HFF-Myc (cell line): ENCODE results near the gene NAA60.

ENCODE experiments used
- DNase-seq: peaks from one replicate; pipeline ENCODE4 v3.0.0-alpha.2; 2011; ENCODE audit warnings: low read depth; ENCODE audit errors: extremely low read depth
- H3K4me3 ChIP-seq: replicated peaks from 2 replicates; pipeline ENCODE4 v1.5.1; 2011; ENCODE audit warnings: low read depth, mild to moderate bottlenecking, control low read depth, low read length
- TF ChIP-seq, protein P1 (sequence below): IDR thresholded peaks from 2 replicates; pipeline ENCODE4 v1.5.1; 2012; ENCODE audit warnings: mild to moderate bottlenecking, low read depth, low read length, control low read depth; ENCODE audit errors: missing control alignments

Gene NAA60

DNA sequence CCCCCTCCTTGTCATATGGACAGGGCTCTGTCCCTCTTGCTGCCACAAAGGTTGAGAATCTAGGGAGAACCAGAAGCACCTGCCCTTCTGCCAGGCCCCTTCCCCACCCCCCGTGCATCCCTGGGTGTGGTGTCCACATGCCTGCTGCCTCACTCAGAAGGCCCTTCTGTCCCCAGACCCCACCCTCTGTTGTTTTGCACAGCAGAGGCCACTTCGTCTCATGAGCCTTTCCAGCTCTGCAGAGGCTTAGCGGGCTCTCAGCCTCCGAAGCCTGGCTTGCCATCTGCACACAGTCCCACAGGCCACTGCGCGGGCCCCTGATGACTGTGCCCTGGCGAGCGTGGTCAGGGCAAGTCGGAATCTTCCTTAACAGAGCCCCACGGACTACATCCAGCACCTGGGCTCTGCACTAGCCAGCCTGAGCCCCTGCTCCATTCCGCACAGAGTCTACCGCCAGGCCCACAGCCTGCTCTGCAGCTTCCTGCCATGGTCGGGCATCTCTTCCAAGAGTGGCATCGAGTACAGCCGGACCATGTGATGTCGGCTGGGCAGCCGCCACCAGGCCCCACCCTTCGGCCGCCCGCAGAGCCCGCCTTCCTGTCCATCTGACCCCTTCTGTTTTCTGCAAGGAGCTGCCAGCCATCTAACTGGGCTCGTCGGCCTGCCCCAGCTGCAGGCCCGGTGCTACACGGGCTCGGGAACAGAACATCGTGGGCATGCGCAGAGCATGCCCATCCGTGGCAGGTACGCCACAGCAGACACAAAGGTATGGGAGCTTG, 41.0 kb downstream of the NAA60 start:
- TF ChIP-seq, protein P1, sequence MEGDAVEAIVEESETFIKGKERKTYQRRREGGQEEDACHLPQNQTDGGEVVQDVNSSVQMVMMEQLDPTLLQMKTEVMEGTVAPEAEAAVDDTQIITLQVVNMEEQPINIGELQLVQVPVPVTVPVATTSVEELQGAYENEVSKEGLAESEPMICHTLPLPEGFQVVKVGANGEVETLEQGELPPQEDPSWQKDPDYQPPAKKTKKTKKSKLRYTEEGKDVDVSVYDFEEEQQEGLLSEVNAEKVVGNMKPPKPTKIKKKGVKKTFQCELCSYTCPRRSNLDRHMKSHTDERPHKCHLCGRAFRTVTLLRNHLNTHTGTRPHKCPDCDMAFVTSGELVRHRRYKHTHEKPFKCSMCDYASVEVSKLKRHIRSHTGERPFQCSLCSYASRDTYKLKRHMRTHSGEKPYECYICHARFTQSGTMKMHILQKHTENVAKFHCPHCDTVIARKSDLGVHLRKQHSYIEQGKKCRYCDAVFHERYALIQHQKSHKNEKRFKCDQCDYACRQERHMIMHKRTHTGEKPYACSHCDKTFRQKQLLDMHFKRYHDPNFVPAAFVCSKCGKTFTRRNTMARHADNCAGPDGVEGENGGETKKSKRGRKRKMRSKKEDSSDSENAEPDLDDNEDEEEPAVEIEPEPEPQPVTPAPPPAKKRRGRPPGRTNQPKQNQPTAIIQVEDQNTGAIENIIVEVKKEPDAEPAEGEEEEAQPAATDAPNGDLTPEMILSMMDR, result no peak

DNA sequence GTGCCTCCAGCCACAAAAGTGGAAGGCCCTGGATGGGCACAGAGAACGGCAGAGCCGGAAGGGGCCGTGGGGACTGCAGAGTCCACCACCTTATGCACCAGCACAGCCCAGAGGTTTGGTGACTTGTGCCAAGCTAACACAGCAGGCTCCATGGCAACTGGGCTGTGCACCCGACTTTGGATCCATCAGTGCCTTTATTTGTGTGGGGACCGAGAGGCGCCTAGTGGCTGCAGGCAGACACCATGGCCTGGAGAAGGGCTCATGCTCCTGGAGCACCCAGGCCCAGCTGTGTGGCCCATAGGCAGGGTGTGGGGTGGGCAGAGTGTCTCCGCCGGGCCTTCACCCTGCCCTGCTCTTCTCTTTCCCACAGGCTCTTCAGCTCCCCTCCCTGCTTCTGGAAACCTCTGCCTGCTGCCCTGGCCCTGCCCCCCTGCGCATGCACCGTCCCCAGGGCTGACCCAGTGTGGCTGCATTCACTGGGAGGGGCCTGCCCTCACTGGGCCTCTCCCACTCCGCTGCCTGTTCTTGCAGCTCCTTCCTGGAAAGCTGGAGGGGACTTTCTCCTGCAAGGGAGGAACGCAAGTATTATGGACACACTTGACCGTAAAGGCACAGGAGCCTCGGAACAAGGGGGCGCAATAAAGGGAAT, 41.7 kb downstream of the NAA60 start:
- no peak for DNase-seq
- no peak overlapping the region for H3K4me3 ChIP-seq
- TF ChIP-seq, protein P1, result no peak

More for the DNA sequence above, 41.0 kb downstream of the NAA60 start:
- no peak for DNase-seq
- no peak overlapping the region for H3K4me3 ChIP-seq

DNA sequence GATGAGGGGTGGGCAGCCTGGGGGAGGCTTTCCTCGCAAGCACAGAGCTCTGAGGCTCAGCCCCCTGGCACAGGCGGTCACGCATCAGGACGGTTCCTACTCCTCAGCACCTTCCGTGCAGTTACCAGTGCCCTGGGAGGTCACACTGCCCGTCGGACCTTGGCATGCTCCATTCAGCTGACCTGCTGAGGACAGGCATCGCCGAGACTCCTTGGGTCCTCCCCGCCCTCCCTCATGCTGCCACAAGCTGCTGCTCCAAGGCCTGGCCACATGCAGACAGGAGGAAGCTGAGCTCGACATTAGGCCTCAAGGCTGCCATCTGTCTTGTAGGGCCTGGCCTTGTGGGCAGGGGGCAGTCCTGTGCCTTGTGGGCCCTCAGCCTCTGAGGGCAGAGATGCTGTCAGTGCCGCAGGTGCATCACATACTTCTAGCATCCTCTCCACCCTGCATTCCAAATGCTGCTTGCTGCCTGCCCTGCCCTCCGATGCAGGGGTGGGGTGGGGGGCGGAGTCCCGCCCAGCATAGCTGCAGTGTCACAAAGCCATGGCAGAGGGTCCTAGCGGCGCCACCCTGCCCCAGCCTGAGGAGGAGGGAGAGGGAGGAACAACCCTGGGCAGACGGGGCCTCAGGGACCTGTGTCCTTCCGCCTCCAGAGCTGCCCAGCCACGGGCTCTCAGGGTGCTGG, 42.5 kb downstream of the NAA60 start:
- no peak for DNase-seq
- TF ChIP-seq, protein P1, result no peak

DNA sequence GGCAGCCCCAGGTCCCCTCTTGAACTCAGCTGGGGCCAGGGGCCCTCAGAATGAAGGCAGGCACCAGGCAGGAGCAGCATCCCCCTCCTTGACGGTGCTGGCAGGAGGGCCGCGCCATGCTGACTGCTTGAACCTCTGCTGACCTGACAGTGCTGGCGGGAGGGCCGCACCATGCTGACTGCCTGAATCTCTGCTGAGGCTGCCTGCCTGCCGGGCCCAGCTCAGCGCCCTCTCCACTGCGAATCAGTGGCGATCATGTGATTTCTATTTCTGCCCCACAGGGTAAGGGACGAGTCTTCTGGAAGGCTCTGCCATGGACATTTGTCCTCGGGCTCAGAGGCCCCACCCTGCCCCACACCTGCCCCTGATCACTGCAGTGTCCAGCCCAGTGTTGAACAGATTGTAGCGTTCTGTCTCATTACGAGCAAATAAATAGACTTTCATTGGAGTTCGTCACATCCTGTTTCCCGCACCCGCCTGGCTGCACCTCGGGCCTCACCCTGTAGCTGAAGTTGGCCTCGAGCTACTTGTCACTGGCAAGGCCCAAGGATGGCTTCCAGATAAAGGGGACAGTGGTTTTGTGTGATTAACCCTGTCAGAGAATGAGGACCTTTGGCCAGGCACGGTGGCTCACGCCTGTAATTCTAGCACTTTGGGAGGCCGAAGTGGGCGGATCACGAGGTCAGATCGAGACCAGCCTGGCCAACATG, 43.2 kb downstream of the NAA60 start:
- H3K4me3 ChIP-seq, result no peak overlapping the region
- TF ChIP-seq, protein P1, result no peak
- DNase-seq, result no peak

More for the DNA sequence above, 42.5 kb downstream of the NAA60 start:
- H3K4me3 ChIP-seq, result no peak overlapping the region

DNA sequence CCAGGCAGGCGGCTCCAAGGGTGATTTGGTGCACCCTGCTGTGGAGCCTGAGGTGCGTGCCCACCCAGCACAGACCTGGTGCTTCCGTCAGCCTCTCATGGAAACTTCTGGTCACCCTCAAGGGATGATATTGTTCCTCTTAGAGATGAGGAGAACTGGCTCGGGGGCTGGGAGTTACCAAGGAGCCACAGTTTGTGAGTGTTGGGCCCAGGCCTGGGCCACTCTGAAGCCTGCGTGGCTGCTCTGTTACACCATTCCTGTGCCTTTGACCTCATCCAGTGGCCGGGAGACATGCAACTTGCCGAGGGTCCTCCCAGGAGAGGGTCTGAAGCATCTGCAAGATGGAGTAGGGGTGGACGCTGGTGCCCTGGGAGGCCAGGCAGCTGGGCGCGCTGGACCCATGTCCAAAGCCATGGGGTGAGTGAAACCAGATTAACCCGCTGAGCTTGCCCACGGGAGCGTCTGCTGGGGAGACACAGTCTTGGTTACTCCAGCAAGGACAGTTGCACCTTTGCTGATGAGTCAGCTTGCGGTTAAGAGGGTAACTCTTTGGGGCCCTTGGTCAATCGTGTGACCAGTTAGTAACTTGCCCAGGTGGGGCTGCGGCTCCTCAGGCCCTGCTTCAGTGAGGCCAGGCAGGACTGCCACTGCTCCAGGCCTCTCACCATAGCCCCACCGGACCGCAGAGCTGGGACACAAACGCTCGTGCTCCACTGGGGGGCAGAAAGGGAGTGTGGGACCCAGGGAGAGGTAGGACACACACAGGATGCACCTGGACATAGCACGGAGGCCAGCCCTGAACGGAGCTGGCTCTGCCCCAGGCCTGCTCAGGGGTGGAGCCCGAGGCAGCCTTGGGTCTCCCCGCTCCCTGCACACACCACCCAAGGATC, 44.3 kb downstream of the NAA60 start:
- DNase-seq, result no peak
- H3K4me3 ChIP-seq, result no peak overlapping the region
- TF ChIP-seq, protein P1, result no peak
